IMR-90 (cell line): ENCODE measurements around the gene NLGN1. TPM values are rescaled to one million over a fixed set of nuclear protein-coding genes. Genes with fewer than 3 reads are reported as not detected.

Source experiments
- ATAC-seq: fragments of 200-7000 bp; cut with Tn5 transposase; 2 replicates; pipeline ENCODE4 v1.9.1; 2020; ENCODE audit warnings: low read depth, mild to moderate bottlenecking, moderate library complexity
- BruUV-seq: library from RNA; stranded (reverse); fragments of 400-500 nt; replicated peaks from 2 replicates; lab custom pipeline; 2021; lab: Mats Ljungman, UMichigan
- CTCF ChIA-PET: fragments of 300-600 bp; formaldehyde crosslinking; extraction: SDS; loops from one replicate; lab custom pipeline; 2021; ENCODE audit warnings: antibody characterized with exemption; lab: Yijun Ruan, JAX
- POLR2A ChIA-PET: fragments of 300-600 bp; sonication (Branson Sonifier 250); formaldehyde crosslinking; loops from one replicate; lab custom pipeline; 2022; ENCODE audit warnings: antibody characterized with exemption; ENCODE audit not compliant: unreplicated experiment; lab: Charles Lee
- DNase-seq: peaks from one replicate; pipeline ENCODE4 v3.0.0; 2013
- H2AFZ ChIP-seq: replicated peaks from 2 replicates; pipeline ENCODE3; 2013; ENCODE audit warnings: low read length, mild to moderate bottlenecking; ENCODE audit not compliant: poor library complexity
- H2AK5ac ChIP-seq: 2 replicates; pipeline ENCODE4 v1.6.1; 2013; ENCODE audit warnings: low read depth, low read length, inconsistent platforms
- H2AK9ac ChIP-seq: replicated peaks from 2 replicates; pipeline ENCODE3; 2013; ENCODE audit warnings: mild to moderate bottlenecking, low read depth, low read length, moderate library complexity; ENCODE audit not compliant: poor library complexity
- H2BK120ac ChIP-seq: 2 replicates; pipeline ENCODE4 v1.6.1; 2013; ENCODE audit warnings: low read depth, low read length, inconsistent platforms
- H2BK15ac ChIP-seq: 3 replicates; pipeline ENCODE4 v1.6.1; 2013; ENCODE audit warnings: low read depth, low read length, inconsistent platforms
- H2BK20ac ChIP-seq: 2 replicates; pipeline ENCODE4 v1.6.1; 2013; ENCODE audit warnings: low read depth, mild to moderate bottlenecking, inconsistent platforms, low read length, moderate library complexity
- H2BK5ac ChIP-seq: 2 replicates; pipeline ENCODE4 v1.6.1; 2013; ENCODE audit warnings: mild to moderate bottlenecking, low read depth, low read length, inconsistent platforms; ENCODE audit not compliant: poor library complexity, severe bottlenecking
- H3K14ac ChIP-seq: replicated peaks from 2 replicates; pipeline ENCODE4 v1.6.1; 2013; ENCODE audit warnings: low read depth, low read length, inconsistent platforms
- H3K18ac ChIP-seq: 2 replicates; pipeline ENCODE4 v1.6.1; 2013; ENCODE audit warnings: low read depth, low read length, control low read depth
- H3K23ac ChIP-seq: 2 replicates; pipeline ENCODE4 v1.6.1; 2013; ENCODE audit warnings: low read depth, low read length, inconsistent platforms
- H3K27ac ChIP-seq: 2 replicates; pipeline ENCODE4 v1.5.1; 2013; ENCODE audit warnings: mild to moderate bottlenecking, control low read depth, low read length; ENCODE audit not compliant: insufficient read depth
- H3K27me3 ChIP-seq: 2 replicates; pipeline ENCODE4 v1.6.1; 2013; ENCODE audit warnings: low read length; ENCODE audit not compliant: control insufficient read depth, insufficient read depth
- H3K36me3 ChIP-seq: 2 replicates; pipeline ENCODE4 v1.6.1; 2013; ENCODE audit warnings: low read length, mixed read lengths; ENCODE audit not compliant: control insufficient read depth, insufficient read depth
- H3K4ac ChIP-seq: 2 replicates; pipeline ENCODE4 v1.6.1; 2013; ENCODE audit warnings: low read depth, low read length, inconsistent platforms
- H3K4me1 ChIP-seq: 2 replicates; pipeline ENCODE4 v1.6.1; 2013; ENCODE audit warnings: low read length, mixed read lengths; ENCODE audit not compliant: control insufficient read depth, insufficient read depth
- H3K4me2 ChIP-seq: 2 replicates; pipeline ENCODE4 v1.6.1; 2013; ENCODE audit warnings: low read depth, mild to moderate bottlenecking, control low read depth, low read length, moderate library complexity
- H3K4me3 ChIP-seq: 2 replicates; pipeline ENCODE4 v1.5.1; 2013; ENCODE audit warnings: low read depth, mild to moderate bottlenecking, control low read depth, low read length, moderate library complexity; ENCODE audit not compliant: insufficient read depth
- H3K56ac ChIP-seq: 2 replicates; pipeline ENCODE4 v1.6.1; 2013; ENCODE audit warnings: low read length, inconsistent platforms; ENCODE audit not compliant: insufficient read depth; ENCODE audit errors: extremely low read depth
- H3K79me1 ChIP-seq, 2 experiments: 2 replicates each; pipeline ENCODE4 v1.6.1; 2013; ENCODE audit warnings: low read length in 2 of 2, inconsistent platforms in 1 of 2, low read depth in 1 of 2
- H3K9ac ChIP-seq: 2 replicates; pipeline ENCODE4 v1.6.1; 2013; ENCODE audit warnings: low read depth, low read length, control low read depth
- H3K9me1 ChIP-seq: 2 replicates; pipeline ENCODE4 v1.6.1; 2013; ENCODE audit warnings: low read length, inconsistent platforms; ENCODE audit not compliant: insufficient read depth
- H3K9me3 ChIP-seq: 2 replicates; pipeline ENCODE4 v1.6.1; 2013; ENCODE audit warnings: low read length; ENCODE audit not compliant: control insufficient read depth, insufficient read depth
- H4K20me1 ChIP-seq: 2 replicates; pipeline ENCODE4 v1.6.1; 2013; ENCODE audit warnings: low read length, inconsistent platforms; ENCODE audit not compliant: insufficient read depth
- H4K5ac ChIP-seq: 2 replicates; pipeline ENCODE4 v1.6.1; 2013; ENCODE audit warnings: mild to moderate bottlenecking, low read depth, low read length, control low read depth
- H4K8ac ChIP-seq, 2 experiments: 2 replicates each; pipeline ENCODE4 v1.6.1; 2013; ENCODE audit warnings: low read depth in 2 of 2, low read length in 2 of 2, control low read depth in 1 of 2, inconsistent platforms in 1 of 2
- H4K91ac ChIP-seq: 2 replicates; pipeline ENCODE4 v1.6.1; 2013; ENCODE audit warnings: low read depth, low read length, inconsistent platforms; ENCODE audit not compliant: insufficient read depth
- FOS ChIP-seq: fragments of 150-350 bp; IDR thresholded peaks from 2 replicates; pipeline ENCODE4 v1.6.1; 2016; ENCODE audit warnings: low read depth, low read length
- WGBS, 2 experiments: methylation state at CpG; one replicate each; pipeline versions ENCODE4 v1.1.5 to v1.1.7; 2013; ENCODE audit warnings: missing lambda C conversion rate in 2 of 2; ENCODE audit not compliant: insufficient read length in 1 of 2; ENCODE audit errors: extremely low coverage in 2 of 2; 5-methylcytosine and 5-hydroxymethylcytosine counted together
- dilution Hi-C: fragments of 300-500 bp; cut with HindIII; formaldehyde crosslinking; loops from one replicate; pipeline ENCODE4 v1.14.3; 2018; ENCODE audit warnings: low sequenced_read_pairs; ENCODE audit not compliant: unreplicated experiment
- in situ Hi-C: fragments of 300-500 bp; cut with MboI; formaldehyde crosslinking; loops from 3 replicates; pipeline ENCODE4 v1.14.3; 2019; ENCODE audit warnings: low sequenced_read_pairs, inconsistent platforms, mixed read lengths
- intact Hi-C: fragments of 100-400 bp; cut with micrococcal nuclease; formaldehyde crosslinking; loops from 2 replicates; pipeline ENCODE4 v1.10.0; 2022
- polyA plus RNA-seq, 3 experiments: library from polyadenylated mRNA; depleted of rRNA; stranded (reverse); fragments of >200 nt; gene quantifications; 2 replicates each; pipeline ENCODE4 v1.2.3, GENCODE V29; 2012; ENCODE audit warnings: low replicate concordance in 1 of 3
- total RNA-seq: library from RNA; depleted of rRNA; stranded (reverse); fragments of >200 nt; gene quantifications from 2 replicates; pipeline ENCODE4 v1.2.3, GENCODE V29; 2012

The NLGN1 gene
- total and polyA plus RNA-seq, 2 of the 4 experiments (the other 2 are of a cell fraction), result 1.8 to 12.5 TPM

- dilution Hi-C loops (no loop called here), in situ Hi-C loops (no loop called here), intact Hi-C loops (no loop called here)
- no peaks in the 10 kb centered on the region for H3K79me1 ChIP-seq
- H4K5ac ChIP-seq, result no peak overlapping the region
- H2BK5ac ChIP-seq, result no peak overlapping the region
- H3K27me3 ChIP-seq, result no peaks in the 10 kb centered on the region
- H3K9ac ChIP-seq, result no peak overlapping the region
- H3K14ac ChIP-seq, result no peak overlapping the region
- H2AK5ac ChIP-seq, result no peak overlapping the region
- peaks cover 4% of the 10 kb centered on the region; the same call in 1 of the 2 replicates for H3K9me3 ChIP-seq
- H3K4me1 ChIP-seq, result no peaks in the 10 kb centered on the region
- H2BK15ac ChIP-seq, result no peak overlapping the region
- DNase-seq, result no peak
- H4K8ac ChIP-seq, result no peak overlapping the region
- H3K4me2 ChIP-seq, result no peak overlapping the region
- no peak overlapping the region for H2AK9ac ChIP-seq
- no peak overlapping the region for H3K27ac ChIP-seq
- H3K56ac ChIP-seq, result no peak overlapping the region
- H3K23ac ChIP-seq, result no peak overlapping the region
- H3K18ac ChIP-seq, result no peak overlapping the region
- no peak overlapping the region for H3K4me3 ChIP-seq
- no peak overlapping the region for H2AFZ ChIP-seq
- no peaks in the 10 kb centered on the region for H3K36me3 ChIP-seq
- no TSS peak for BruUV-seq
- no peak for ATAC-seq
- no peak for TF ChIP-seq FOS
- H4K91ac ChIP-seq, result no peak overlapping the region
- no peaks in the 10 kb centered on the region for H4K20me1 ChIP-seq
- WGBS, 2 experiments, result no CpG with 5 or more reads among the region's 1 CpG
- H3K9me1 ChIP-seq, result no peaks in the 10 kb centered on the region
- H2BK20ac ChIP-seq, result no peak overlapping the region
- POLR2A ChIA-PET, result no interaction called here
- CTCF ChIA-PET, result no interaction called here
- no peak overlapping the region for H2BK120ac ChIP-seq
- no peak overlapping the region for H3K4ac ChIP-seq
Measured at GRCh38 chr3:173429527-173429926, 32.0 kb downstream of the NLGN1 start.
